NCI-H345 treated with DMSO at 0.1 percent for 48 hours (cell line): ENCODE results near the gene EPS8L3.

Source experiments
- DNase-seq: peaks from one replicate; lab custom pipeline; 2025; ENCODE audit not compliant: unreplicated experiment; lab: John Stamatoyannopoulos, UW

Gene EPS8L3

DNA sequence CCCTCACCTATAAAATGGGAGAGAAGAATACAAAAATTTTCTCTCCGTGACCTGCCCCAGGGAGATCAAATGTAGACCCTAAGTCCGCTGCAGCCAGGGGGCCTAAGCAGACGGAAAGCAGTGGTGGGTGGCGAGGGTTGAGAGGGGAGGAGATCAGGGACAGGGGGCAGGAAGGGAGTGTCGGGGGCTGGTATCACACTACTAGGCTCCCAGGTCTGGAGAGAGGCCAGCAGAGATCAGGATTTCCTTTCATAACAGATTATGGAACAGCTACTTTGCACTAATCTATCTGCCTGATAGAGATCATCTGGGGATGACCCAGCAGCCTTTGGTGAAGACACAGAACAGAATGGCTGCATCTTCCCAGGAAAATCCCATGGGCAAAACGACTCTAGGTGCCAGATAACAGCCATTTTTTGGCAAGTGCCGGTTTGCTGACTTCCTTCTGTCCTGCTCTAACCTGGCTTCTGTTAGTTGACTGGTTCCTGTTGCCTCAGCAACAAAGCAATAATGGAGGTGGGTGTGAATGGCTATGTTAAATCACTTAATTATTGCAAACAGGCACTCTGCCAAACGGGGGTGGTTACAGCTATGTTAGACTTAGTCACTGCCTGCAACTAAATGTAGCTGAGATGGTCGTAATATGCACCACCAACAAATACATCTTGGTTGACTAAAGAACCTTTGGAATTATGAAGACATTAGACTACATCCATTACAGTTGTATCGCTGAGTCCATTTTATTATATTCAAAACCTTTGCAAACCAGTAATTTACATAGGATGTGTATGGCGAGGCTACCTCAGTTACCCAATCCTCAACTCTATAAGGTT, 30.0 kb upstream of the EPS8L3 start:
- peak; percentile 20 for DNase-seq

DNA sequence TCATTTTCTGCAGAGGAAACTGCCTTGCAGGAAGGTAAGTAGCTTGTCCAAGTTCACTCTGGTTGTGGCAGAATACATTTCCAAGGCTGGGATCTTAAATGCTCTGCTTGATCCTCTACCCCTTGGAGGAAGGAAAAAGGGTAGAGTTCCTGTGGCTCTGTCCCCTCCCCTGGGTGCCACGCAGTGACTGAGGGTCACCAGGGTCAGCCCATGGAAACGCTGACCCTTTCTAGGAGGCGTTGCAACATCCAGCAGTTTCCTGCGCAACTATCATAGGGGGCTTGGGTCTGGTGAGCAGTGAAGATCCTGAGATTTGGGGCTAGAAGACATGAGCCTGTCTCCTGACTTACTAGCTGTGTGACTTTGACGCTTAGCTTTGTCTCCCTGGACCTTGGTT, 29.4 kb upstream of the EPS8L3 start:
- DNase-seq: no peak

- no peak for DNase-seq
Observed at GRCh38 chr1:109792056-109792831, 28.5 kb upstream of the EPS8L3 start.

DNA sequence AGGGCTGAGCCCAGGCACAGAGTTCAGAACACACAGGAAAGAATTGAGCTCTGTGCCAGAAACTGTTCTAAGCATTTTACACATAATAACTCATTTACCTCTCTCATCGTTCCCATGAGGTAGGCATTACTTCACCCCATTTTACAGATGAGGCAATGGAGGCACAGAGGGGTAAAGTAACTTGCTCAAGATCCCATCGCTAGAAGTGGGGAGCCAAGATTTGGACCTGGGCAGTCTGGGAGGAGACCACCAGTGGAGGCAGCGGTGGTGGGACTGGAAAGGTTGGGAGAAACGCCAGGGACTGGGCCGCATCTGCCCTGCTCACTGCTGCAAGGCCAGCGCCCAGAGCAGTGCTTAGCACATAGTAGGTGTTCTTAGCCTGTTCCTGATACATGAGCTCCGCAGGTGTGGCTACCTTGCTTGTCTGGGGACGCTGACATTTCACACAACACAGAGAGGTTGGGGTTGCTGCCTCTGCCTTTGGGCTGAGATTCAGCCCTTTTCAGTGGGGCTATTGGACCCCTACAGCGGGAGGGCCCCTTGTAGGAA, 27.8 kb upstream of the EPS8L3 start:
- no peak for DNase-seq

DNA sequence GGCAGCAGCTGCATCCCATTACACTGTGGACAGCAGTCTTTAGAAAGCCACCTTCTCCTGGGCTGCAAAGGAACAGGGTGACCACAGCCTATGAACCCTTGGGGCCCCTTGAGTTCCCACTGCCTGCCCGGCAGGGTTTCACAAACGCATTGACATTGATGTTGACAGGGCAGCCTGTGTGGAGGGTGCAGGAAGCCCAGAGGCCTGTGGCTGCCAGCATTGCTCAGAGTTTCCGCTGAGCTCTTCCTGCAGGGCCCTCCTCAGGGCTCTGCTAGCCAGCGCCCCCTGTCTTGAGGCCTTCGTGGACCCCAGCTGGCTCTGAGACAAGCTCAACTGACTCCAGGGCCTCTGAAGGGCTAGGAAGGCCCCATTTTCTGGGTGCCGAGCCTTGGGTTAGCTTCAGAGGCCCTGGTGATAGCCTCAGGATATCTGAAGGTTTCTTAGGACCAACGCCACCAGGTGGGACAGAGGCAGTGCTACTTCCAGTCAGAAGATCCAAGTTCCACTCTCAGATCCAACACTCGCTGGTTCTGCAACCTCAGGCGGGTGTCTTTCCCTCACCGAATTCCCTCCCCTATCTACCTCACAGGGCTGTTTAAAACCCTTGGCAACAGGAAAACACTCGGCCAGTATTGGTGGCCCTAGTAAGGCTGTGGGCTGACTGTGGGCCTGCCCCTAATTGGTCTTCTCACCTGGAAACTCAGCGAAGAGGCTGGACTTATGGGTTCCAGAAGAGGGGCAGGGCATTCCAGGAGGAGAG, 27.2 kb upstream of the EPS8L3 start:
- DNase-seq: no peak

- no peak for DNase-seq
Observed at GRCh38 chr1:109790329-109790728, 26.6 kb upstream of the EPS8L3 start.

DNA sequence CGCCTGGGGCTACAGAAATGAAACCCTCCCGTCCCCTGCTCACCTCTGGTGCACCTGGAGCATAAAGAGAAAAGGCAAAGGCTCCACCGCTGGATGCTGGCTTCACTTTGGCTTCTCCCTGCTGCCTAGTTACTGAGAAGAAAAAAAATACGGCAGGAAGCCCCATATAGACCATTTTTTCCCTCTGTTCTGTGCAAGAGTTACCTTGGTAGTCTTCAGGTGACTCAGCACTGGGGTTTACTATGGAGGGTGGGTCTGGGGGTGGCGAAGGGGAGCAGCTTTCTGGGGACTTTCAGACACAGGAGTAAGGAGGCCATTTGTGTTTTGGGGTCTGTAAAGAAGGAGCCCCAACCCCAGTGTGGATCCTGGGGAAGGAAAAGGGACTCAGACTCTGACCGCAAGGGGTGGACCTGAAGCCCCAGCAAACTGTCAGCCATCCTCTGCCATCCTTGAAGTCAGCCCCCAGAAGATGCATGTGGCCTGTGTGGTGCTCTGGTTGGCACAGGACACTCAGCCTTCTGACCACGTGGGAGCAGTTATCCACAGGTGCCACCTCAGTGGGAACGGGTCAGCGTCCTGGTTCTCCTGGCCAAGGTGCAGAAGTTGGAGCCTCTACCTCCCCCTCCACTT, 25.9 kb upstream of the EPS8L3 start:
- DNase-seq: no peak

DNA sequence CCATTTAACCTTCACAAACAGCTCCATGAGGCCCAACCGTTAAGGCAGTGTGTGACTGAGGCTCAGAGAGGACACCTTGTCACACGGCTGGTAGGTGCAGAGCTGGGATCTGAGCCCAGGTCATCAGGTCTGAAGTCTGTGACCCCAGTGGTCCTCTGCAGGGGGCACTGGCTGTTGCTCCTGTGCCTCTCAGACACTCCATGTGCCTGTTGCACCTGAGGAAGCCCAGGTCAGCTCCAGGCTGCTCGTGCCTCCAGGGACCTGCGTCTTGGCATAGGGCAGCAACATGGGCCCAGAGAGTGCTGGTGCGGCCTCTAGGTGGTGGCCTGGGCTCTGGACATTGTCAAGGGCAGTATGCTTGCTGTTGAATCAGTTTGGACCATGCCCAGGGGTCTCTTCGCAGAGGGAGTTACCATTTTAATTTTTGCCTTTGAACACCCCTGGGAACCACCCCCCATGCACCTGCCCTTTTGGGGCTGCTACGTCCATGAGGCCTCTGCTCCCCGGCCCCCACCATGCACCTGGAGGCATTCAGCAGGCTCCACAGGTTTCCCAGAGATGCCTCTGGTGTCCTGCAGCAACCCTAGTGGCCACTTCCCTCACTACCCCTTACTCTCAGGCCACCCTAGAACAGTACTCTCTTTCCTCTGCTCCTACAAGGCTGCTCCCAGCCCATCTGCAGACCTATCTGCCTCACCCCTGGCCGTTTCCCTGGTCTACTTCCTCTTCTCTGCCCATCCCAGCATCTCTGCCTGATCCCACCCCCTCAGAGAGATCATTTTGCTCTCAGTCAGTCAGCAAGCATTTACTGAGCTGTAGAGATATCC, 25.2 kb upstream of the EPS8L3 start:
- no peak for DNase-seq

- no peak for DNase-seq
Observed at GRCh38 chr1:109787845-109788601, 24.3 kb upstream of the EPS8L3 start.

DNA sequence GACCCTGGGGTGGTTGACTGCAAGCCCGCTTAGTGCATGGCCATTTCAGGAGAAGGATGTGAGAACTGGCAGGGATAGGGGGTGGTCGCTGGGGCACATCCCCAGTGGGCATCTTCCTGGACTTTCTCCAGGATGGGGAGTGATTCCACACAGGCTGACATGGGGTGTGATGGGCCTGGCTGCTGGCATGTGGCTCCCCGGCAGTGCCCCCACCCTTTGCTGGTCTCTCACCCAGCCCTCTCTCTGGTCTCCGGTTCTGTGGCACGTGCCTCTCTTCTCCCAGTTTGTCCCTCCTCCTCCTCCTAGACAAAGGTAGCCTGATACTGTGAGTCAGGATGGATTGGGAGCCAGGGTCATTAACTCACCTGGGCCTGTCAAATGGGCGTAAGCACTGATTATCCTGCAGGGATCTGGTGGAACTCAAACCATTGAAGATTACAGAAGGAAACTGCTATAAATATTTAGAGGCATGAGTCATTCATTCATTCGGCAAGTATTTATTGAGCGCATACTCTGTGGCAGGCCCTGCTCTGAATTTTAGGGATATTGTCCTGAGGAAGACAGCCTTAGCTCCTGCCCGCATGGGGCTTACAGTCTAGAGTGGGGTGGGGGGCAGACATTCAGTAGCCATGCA, 23.6 kb upstream of the EPS8L3 start:
- no peak for DNase-seq

GRCh38 chr1:109786531-109787021, 22.9 kb upstream of the EPS8L3 start:
- DNase-seq: no peak

GRCh38 chr1:109786112-109786480, 22.4 kb upstream of the EPS8L3 start:
- DNase-seq: no peak

- no peak for DNase-seq
Observed at GRCh38 chr1:109785446-109786111, 21.9 kb upstream of the EPS8L3 start.

DNA sequence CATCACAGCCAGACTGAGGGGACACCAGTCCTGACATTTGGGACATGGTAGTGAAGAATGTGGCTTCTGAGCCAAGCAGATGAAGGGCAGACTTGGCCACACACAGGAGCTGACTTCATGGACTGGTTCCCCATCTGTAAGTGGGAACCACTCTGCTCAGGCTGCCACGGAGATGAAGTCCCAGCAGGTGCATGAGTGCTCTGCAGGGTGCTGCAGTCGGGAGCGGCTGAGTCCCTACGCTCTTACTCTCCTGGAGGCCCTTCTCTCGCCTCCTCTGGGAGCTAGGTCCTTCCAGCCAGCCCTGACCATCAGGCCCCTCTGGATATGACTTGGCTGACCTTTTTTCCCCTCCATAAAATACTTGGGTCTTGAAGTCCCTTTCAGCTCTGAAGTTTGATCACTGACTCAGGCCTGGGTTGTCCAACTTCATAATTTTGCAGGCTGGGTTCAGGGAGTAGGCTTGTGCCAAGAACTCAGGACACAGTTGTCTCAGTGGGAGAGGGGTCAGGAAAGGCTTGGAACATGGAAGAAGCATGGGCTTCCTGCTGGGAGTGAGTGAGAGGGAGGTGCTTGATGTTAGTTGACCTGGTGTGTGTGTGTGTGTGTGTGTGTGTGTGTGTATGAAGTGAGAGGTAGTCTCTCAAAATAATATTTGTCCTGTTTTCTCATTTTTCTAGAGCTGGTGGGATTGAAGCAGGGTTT, 21.0 kb upstream of the EPS8L3 start:
- DNase-seq: peak; percentile 8

GRCh38 chr1:109783436-109783835, 19.7 kb upstream of the EPS8L3 start:
- DNase-seq: no peak

GRCh38 chr1:109782927-109783326, 19.2 kb upstream of the EPS8L3 start:
- DNase-seq: no peak

DNA sequence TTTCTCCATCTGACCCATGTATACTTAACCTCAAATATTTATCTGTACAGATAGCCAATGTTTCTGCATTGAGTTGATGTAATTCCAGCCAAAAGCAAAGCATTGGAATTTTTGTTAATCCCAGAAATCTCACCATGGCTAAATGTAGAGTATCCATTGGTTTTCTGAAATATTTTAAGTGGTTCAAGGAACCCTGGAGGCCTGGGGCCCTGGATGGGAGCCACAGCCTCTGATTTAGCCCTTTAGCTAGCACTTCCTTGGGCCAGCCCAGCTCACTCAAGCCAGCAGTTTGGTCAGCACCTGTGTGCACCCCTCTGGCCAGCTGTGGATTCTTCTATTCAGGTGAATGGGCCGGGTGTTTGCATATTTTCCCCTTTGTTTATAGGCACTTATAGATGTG, 18.8 kb upstream of the EPS8L3 start:
- no peak for DNase-seq

- DNase-seq: no peak
Observed at GRCh38 chr1:109781806-109782205, 18.1 kb upstream of the EPS8L3 start.
